Measurements from ENCODE around the gene TFAP2E. TPM values are rescaled to one million over a fixed set of nuclear protein-coding genes. Genes with fewer than 3 reads are reported as not detected.
"Not testable (repeated sequence)": the region's sequence is repeated elsewhere in the genome, so short reads cannot be mapped to it uniquely, and the experiment has no call there.

Gene TFAP2E
- total RNA-seq, 2 experiments from 2014 or later, result 0.53 to 0.58 TPM

DNA sequence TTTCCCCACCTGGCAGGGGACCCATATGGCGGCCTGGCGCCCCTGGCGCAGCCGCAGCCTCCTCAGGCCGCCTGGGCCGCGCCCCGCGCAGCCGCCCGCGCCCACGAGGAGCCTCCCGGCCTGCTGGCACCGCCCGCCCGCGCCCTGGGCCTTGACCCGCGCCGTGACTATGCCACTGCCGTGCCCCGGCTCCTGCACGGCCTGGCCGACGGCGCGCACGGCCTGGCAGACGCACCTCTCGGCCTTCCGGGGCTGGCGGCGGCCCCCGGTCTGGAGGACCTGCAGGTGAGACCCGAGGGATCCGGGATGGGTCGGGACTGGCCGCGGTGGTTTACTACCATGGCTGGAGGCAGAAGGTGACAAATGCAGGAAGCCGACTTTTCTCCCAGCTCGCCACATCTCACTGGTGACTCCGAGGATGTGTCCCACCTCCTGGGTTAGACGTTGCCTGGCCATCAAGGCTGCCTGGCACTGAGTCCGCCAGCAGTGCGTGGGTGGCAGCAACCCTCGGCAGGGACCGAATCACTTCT lies 1.1 kb downstream of the TFAP2E start:
- POLR2A ChIA-PET, result no interaction called here
- H3K27ac Mint-ChIP-seq, result no peak overlapping the region
- peaks cover 20% of the 10 kb centered on the region for H3K4me1 Mint-ChIP-seq
- no peak for DNase-seq
- peaks cover 14% of the 10 kb centered on the region for H3K27me3 Mint-ChIP-seq
- no peak for ATAC-seq
- H3K4me3 Mint-ChIP-seq, result no peak overlapping the region
- H3K9me3 Mint-ChIP-seq (ENCODE audit: low read depth), result no peaks in the 10 kb centered on the region
- CTCF ChIA-PET, result interaction anchor here (1.6 kb wide), 1 partner anchor 152 kb away, joined by 4 read pairs; no protein-coding TSS in a partner anchor
- intact Hi-C loops (cut with DNase I, micrococcal nuclease), result loop anchor here in 1 of 2 experiments (10.0 kb wide), 1 partner anchor 881 kb away; the partner anchor contains the start of gene OSCP1
- no peaks in the 10 kb centered on the region for H3K36me3 Mint-ChIP-seq (ENCODE audit: low read depth)

- Mint-ChIP-seq H3K9me3 (ENCODE audit: low read depth) (no peaks in the 10 kb centered on the region), H3K27me3 (peaks cover 14% of the 10 kb centered on the region), H3K4me3 (no peak overlapping the region), H3K4me1 (peaks cover 20% of the 10 kb centered on the region), H3K36me3 (ENCODE audit: low read depth) (no peaks in the 10 kb centered on the region), H3K27ac (no peak overlapping the region)
- ChIA-PET POLR2A (no interaction called here), CTCF (interaction anchor here (1.3 kb wide), 1 partner anchor 87 kb away, joined by 3 read pairs; no protein-coding TSS in a partner anchor)
- DNase-seq (no peak), ATAC-seq (no peak)
- intact Hi-C loops (cut with DNase I, micrococcal nuclease), result loop anchor here in 1 of 2 experiments (10.0 kb wide), 1 partner anchor 880 kb away; the partner anchor contains the start of gene OSCP1
These were observed 1.7 kb downstream of the TFAP2E start for GRCh38 chr1:35574655-35575415.

DNA sequence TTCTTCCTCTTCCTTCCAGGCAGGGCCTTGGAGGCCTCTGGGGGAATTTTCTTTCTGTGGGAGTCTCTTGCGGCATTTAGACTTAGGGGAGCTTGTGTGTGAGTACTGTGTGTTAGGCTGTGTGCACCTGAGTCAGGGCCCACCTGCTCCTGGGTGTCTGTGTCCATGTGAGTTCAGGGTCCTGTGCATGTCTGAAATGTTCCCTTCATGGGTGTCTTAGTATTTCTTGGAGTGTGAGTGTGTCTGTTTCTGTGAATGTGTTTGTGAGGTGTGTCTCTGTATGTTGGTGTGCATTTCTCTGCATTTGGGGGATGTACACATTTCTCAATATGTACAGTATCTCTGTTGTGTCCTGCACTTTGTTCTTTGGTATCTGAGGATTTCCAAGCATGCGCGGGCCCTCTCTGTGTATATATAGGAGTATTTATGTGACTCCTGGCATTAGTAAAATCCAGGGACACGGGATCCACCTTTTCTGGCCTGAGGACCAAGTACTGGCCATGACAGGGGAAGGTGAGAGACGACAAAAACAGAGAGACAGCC lies 2.4 kb downstream of the TFAP2E start:
- no peak for DNase-seq
- H3K36me3 Mint-ChIP-seq (ENCODE audit: low read depth), result no peaks in the 10 kb centered on the region
- no peaks in the 10 kb centered on the region for H3K9me3 Mint-ChIP-seq (ENCODE audit: low read depth)
- POLR2A ChIA-PET, result interaction anchor here (0.6 kb wide), 1 partner anchor 39 kb away, joined by 5 read pairs; no protein-coding TSS in a partner anchor
- no peak overlapping the region for H3K4me3 Mint-ChIP-seq
- peaks cover 14% of the 10 kb centered on the region for H3K27me3 Mint-ChIP-seq
- CTCF ChIA-PET, result interaction anchor here (1.1 to 1.3 kb wide), 2 partner anchors 11 to 87 kb away, joined by 3 to 5 read pairs; no protein-coding TSS in a partner anchor
- ATAC-seq, result no peak
- no peak overlapping the region for H3K27ac Mint-ChIP-seq
- H3K4me1 Mint-ChIP-seq, result peaks cover 20% of the 10 kb centered on the region
- intact Hi-C loops (cut with DNase I, micrococcal nuclease), result loop anchor here in 1 of 2 experiments (10.0 kb wide), 1 partner anchor 879 kb away; the partner anchor contains the start of gene OSCP1

GRCh38 chr1:35576061-35576765 lies 3.1 kb downstream of the TFAP2E start:
- POLR2A ChIA-PET, result interaction anchor here (0.6 kb wide), 1 partner anchor 39 kb away, joined by 5 read pairs; no protein-coding TSS in a partner anchor
- CTCF ChIA-PET, result interaction anchor here (0.7 to 1.5 kb wide), 4 partner anchors 11 to 192 kb away, joined by 3 to 5 read pairs (median 4); no protein-coding TSS in a partner anchor
- Mint-ChIP-seq H3K36me3 (ENCODE audit: low read depth) (no peaks in the 10 kb centered on the region), H3K4me3 (peak overlapping the region; percentile 24), H3K4me1 (peaks cover 20% of the 10 kb centered on the region), H3K27ac (peak overlapping the region; percentile 15), H3K9me3 (ENCODE audit: low read depth) (no peaks in the 10 kb centered on the region), H3K27me3 (peaks cover 14% of the 10 kb centered on the region)
- ATAC-seq (no peak), DNase-seq (no peak)
- intact Hi-C loops (cut with DNase I, micrococcal nuclease), result loop anchor here in 1 of 2 experiments (2.0 to 10.0 kb wide), 2 partner anchors 143 to 879 kb away; partner anchors contain the start of genes C1orf216 and OSCP1

DNA sequence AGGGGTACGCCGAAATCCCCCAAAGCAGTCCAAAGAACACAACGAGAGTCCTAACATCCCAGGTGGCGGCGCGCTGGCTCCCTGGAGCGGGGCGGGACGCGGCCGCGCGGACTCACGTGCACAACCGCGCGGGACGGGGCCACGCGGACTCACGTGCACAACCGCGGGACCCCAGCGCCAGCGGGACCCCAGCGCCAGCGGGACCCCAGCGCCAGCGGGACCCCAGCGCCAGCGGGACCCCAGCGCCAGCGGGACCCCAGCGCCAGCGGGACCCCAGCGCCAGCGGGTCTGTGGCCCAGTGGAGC lies 3.6 kb downstream of the TFAP2E start:
- Mint-ChIP-seq H3K27me3 (peaks cover 14% of the 10 kb centered on the region), H3K27ac (peak overlapping the region; percentile 15), H3K4me1 (peaks cover 20% of the 10 kb centered on the region), H3K4me3 (peak overlapping the region; percentile 24)
- H3K36me3 Mint-ChIP-seq (ENCODE audit: low read depth); ATAC-seq; DNase-seq; H3K9me3 Mint-ChIP-seq (ENCODE audit: low read depth); POLR2A ChIA-PET: not testable (repeated sequence)
- intact Hi-C loops (cut with DNase I, micrococcal nuclease), result loop anchor here in 1 of 2 experiments (1.0 to 10.0 kb wide), 3 partner anchors 65 to 878 kb away; partner anchors contain the start of genes C1orf216, OSCP1 and PSMB2
- CTCF ChIA-PET, result interaction anchor here (0.7 to 1.5 kb wide), 4 partner anchors 12 to 191 kb away, joined by 3 to 5 read pairs (median 4); no protein-coding TSS in a partner anchor

DNA sequence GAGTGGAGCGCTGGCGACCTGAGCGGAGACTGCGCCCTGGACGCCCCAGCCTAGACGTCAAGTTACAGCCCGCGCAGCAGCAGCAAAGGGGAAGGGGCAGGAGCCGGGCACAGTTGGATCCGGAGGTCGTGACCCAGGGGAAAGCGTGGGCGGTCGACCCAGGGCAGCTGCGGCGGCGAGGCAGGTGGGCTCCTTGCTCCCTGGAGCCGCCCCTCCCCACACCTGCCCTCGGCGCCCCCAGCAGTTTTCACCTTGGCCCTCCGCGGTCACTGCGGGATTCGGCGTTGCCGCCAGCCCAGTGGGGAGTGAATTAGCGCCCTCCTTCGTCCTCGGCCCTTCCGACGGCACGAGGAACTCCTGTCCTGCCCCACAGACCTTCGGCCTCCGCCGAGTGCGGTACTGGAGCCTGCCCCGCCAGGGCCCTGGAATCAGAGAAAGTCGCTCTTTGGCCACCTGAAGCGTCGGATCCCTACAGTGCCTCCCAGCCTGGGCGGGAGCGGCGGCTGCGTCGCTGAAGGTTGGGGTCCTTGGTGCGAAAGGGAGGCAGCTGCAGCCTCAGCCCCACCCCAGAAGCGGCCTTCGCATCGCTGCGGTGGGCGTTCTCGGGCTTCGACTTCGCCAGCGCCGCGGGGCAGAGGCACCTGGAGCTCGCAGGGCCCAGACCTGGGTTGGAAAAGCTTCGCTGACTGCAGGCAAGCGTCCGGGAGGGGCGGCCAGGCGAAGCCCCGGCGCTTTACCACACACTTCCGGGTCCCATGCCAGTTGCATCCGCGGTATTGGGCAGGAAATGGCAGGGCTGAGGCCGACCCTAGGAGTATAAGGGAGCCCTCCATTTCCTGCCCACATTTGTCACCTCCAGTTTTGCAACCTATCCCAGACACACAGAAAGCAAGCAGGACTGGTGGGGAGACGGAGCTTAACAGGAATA lies 4.2 kb downstream of the TFAP2E start:
- peak overlapping the region; percentile 80 for H3K27ac Mint-ChIP-seq
- DNase-seq (peak; percentile 74), ATAC-seq (peak; percentile 83)
- H3K9me3 Mint-ChIP-seq (ENCODE audit: low read depth), result no peaks in the 10 kb centered on the region
- peaks cover 20% of the 10 kb centered on the region for H3K4me1 Mint-ChIP-seq
- intact Hi-C loops (cut with DNase I, micrococcal nuclease), result loop anchor here in 1 of 2 experiments (1.0 to 10.0 kb wide), 3 partner anchors 64 to 877 kb away; partner anchors contain the start of genes C1orf216, OSCP1 and PSMB2
- H3K4me3 Mint-ChIP-seq, result peak overlapping the region; percentile 63
- no peaks in the 10 kb centered on the region for H3K36me3 Mint-ChIP-seq (ENCODE audit: low read depth)
- ChIA-PET POLR2A (interaction anchor here (0.6 to 1.3 kb wide), 2 partner anchors 13 to 16 kb away, joined by 3 to 4 read pairs; no protein-coding TSS in a partner anchor), CTCF (interaction anchor here (0.6 to 1.6 kb wide), 9 partner anchors 9 to 190 kb away, joined by 4 to 11 read pairs (median 5); no protein-coding TSS in a partner anchor)
- peaks cover 12% of the 10 kb centered on the region for H3K27me3 Mint-ChIP-seq

GRCh38 chr1:35580949-35581388 lies 7.9 kb downstream of the TFAP2E start:
- ATAC-seq (no peak), DNase-seq (no peak)
- ChIA-PET POLR2A (interaction anchor here (0.6 kb wide), 1 partner anchor 302 kb away, joined by 4 read pairs; the partner anchor contains the start of gene AGO1), CTCF (interaction anchor here (0.6 to 1.5 kb wide), 4 partner anchors 9 to 181 kb away, joined by 3 to 4 read pairs (median 3); no protein-coding TSS in a partner anchor)
- Mint-ChIP-seq H3K27ac (no peak overlapping the region), H3K27me3 (peaks cover 3% of the 10 kb centered on the region), H3K9me3 (ENCODE audit: low read depth) (no peaks in the 10 kb centered on the region), H3K4me3 (no peak overlapping the region), H3K36me3 (ENCODE audit: low read depth) (no peaks in the 10 kb centered on the region), H3K4me1 (peaks cover 20% of the 10 kb centered on the region)
- intact Hi-C loops (cut with DNase I, micrococcal nuclease), result no loop called here

GRCh38 chr1:35581621-35582020 lies 8.5 kb downstream of the TFAP2E start:
- H3K9me3 Mint-ChIP-seq (ENCODE audit: low read depth); H3K27ac Mint-ChIP-seq; DNase-seq; POLR2A ChIA-PET; ATAC-seq; H3K27me3 Mint-ChIP-seq; H3K4me3 Mint-ChIP-seq; H3K36me3 Mint-ChIP-seq (ENCODE audit: low read depth); intact Hi-C loops (cut with DNase I, micrococcal nuclease): not testable (repeated sequence)
- H3K4me1 Mint-ChIP-seq, result peaks cover 14% of the 10 kb centered on the region
- CTCF ChIA-PET, result interaction anchor here (0.7 to 1.5 kb wide), 2 partner anchors 16 to 181 kb away, joined by 3 read pairs; no protein-coding TSS in a partner anchor

- ChIA-PET CTCF (interaction anchor here (0.6 to 1.5 kb wide), 5 partner anchors 15 to 133 kb away, joined by 3 to 6 read pairs (median 3); no protein-coding TSS in a partner anchor), POLR2A (no interaction called here)
- no peak for DNase-seq
- no peaks in the 10 kb centered on the region for H3K36me3 Mint-ChIP-seq (ENCODE audit: low read depth)
- no peak overlapping the region for H3K4me3 Mint-ChIP-seq
- H3K27me3 Mint-ChIP-seq, result no peaks in the 10 kb centered on the region
- H3K9me3 Mint-ChIP-seq (ENCODE audit: low read depth), result no peaks in the 10 kb centered on the region
- H3K4me1 Mint-ChIP-seq, result no peaks in the 10 kb centered on the region
- no peak overlapping the region for H3K27ac Mint-ChIP-seq
- intact Hi-C loops (cut with DNase I, micrococcal nuclease), result no loop called here
- no peak for ATAC-seq
These were observed 12.2 kb downstream of the TFAP2E start for GRCh38 chr1:35585281-35585680.

GRCh38 chr1:35585805-35586204 lies 12.7 kb downstream of the TFAP2E start:
- H3K4me1 Mint-ChIP-seq; POLR2A ChIA-PET; H3K27me3 Mint-ChIP-seq; intact Hi-C loops (cut with DNase I, micrococcal nuclease); H3K9me3 Mint-ChIP-seq (ENCODE audit: low read depth); DNase-seq; ATAC-seq; H3K36me3 Mint-ChIP-seq (ENCODE audit: low read depth); H3K4me3 Mint-ChIP-seq; H3K27ac Mint-ChIP-seq: not testable (repeated sequence)
- CTCF ChIA-PET, result interaction anchor here (0.6 to 1.5 kb wide), 4 partner anchors 17 to 134 kb away, joined by 3 to 6 read pairs (median 4); no protein-coding TSS in a partner anchor

Measured in activated CD4-positive, alpha-beta T cell treated with anti-CD3 and anti-CD28 coated beads for 36 hours (primary cell).